WTC11 (cell line): Measurements from ENCODE around the gene NRG2. TPM values are rescaled to one million over a fixed set of nuclear protein-coding genes. Genes with fewer than 3 reads are reported as not detected.

Experiments used
- ATAC-seq: fragments of 200-7000 bp; cut with Tn5 transposase; 2 replicates; pipeline ENCODE4 v1.10.0; 2021; ENCODE audit warnings: mild to moderate bottlenecking, moderate library complexity
- CTCF ChIA-PET: fragments of 300-600 bp; sonication (Branson Sonifier 250); formaldehyde crosslinking; loops from one replicate; lab custom pipeline; 2021; ENCODE audit warnings: antibody characterized with exemption; lab: Charles Lee
- POLR2A ChIA-PET: fragments of 350-600 bp; sonication (Branson Sonifier 250); formaldehyde crosslinking; loops from one replicate; lab custom pipeline; 2021; ENCODE audit warnings: antibody characterized with exemption; lab: Charles Lee
- DNase-seq: peaks from one replicate; pipeline ENCODE4 v3.0.0; 2021; ENCODE audit warnings: low spot score
- H3K27ac Mint-ChIP-seq: 2 replicates; pipeline ENCODE4 v1.8.0; 2021; ENCODE audit warnings: mixed read lengths
- H3K27me3 Mint-ChIP-seq: 2 replicates; pipeline ENCODE4 v1.8.0; 2021; ENCODE audit warnings: low read depth, mild to moderate bottlenecking, moderate library complexity, mixed read lengths
- H3K36me3 Mint-ChIP-seq: 2 replicates; pipeline ENCODE4 v1.8.0; 2021; ENCODE audit warnings: mixed read lengths
- H3K4me1 Mint-ChIP-seq: 2 replicates; pipeline ENCODE4 v1.8.0; 2022; ENCODE audit warnings: mixed read lengths
- H3K4me3 Mint-ChIP-seq: 2 replicates; pipeline ENCODE4 v1.8.0; 2021; ENCODE audit warnings: mild to moderate bottlenecking, moderate library complexity, mixed read lengths
- H3K9me3 Mint-ChIP-seq: 2 replicates; pipeline ENCODE4 v1.8.0; 2021; ENCODE audit warnings: mixed read lengths
- ATF2 ChIP-seq: sonication (generic); formaldehyde crosslinking; IDR thresholded peaks from 2 replicates; pipeline ENCODE4 v1.8.1; 2022; ENCODE audit warnings: low read depth, missing genetic modification reagents, borderline replicate concordance
- CREB1 ChIP-seq: sonication (generic); formaldehyde crosslinking; IDR thresholded peaks from 2 replicates; pipeline ENCODE4 v1.8.0; 2023; ENCODE audit warnings: mild to moderate bottlenecking, missing genetic modification reagents
- CREM ChIP-seq: sonication (generic); formaldehyde crosslinking; IDR thresholded peaks from 2 replicates; pipeline ENCODE4 v1.8.1; 2022; ENCODE audit warnings: mild to moderate bottlenecking, missing genetic modification reagents, moderate library complexity
- E2F4 ChIP-seq: sonication (generic); formaldehyde crosslinking; IDR thresholded peaks from 2 replicates; pipeline ENCODE4 v1.8.1; 2022; ENCODE audit warnings: low read depth, mild to moderate bottlenecking, moderate library complexity, missing genetic modification reagents, borderline replicate concordance
- ERG ChIP-seq: fragments of 250-450 bp; sonication (Bioruptor Pico); IDR thresholded peaks from 2 replicates; pipeline ENCODE4 v1.8.0; 2021; ENCODE audit warnings: mild to moderate bottlenecking
- FOXP1 ChIP-seq: sonication (generic); formaldehyde crosslinking; IDR thresholded peaks from 2 replicates; pipeline ENCODE4 v1.8.0; 2022; ENCODE audit warnings: missing genetic modification reagents, mild to moderate bottlenecking, moderate library complexity, borderline replicate concordance
- GABPB1 ChIP-seq: sonication (generic); formaldehyde crosslinking; IDR thresholded peaks from 2 replicates; pipeline ENCODE4 v1.8.1; 2023; ENCODE audit warnings: mild to moderate bottlenecking, missing genetic modification reagents
- IRF1 ChIP-seq: sonication (generic); formaldehyde crosslinking; IDR thresholded peaks from 2 replicates; pipeline ENCODE4 v1.8.0; 2023; ENCODE audit warnings: missing genetic modification reagents
- MAX ChIP-seq: sonication (generic); formaldehyde crosslinking; IDR thresholded peaks from 2 replicates; pipeline ENCODE4 v1.8.0; 2022; ENCODE audit warnings: mild to moderate bottlenecking, missing genetic modification reagents
- MLX ChIP-seq: sonication (generic); formaldehyde crosslinking; IDR thresholded peaks from 2 replicates; pipeline ENCODE4 v1.8.1; 2023; ENCODE audit warnings: mild to moderate bottlenecking, missing genetic modification reagents, moderate library complexity
- NR2C2 ChIP-seq: sonication (generic); formaldehyde crosslinking; IDR thresholded peaks from 2 replicates; pipeline ENCODE4 v1.8.0; 2022; ENCODE audit warnings: mild to moderate bottlenecking, missing genetic modification reagents
- NR3C1 ChIP-seq: sonication (generic); formaldehyde crosslinking; conservative IDR thresholded peaks from 2 replicates; pipeline ENCODE4 v1.8.1; 2023; ENCODE audit warnings: low read depth, mild to moderate bottlenecking, missing genetic modification reagents
- PRRX2 ChIP-seq: fragments of 250-450 bp; sonication (Bioruptor Pico); IDR thresholded peaks from 2 replicates; pipeline ENCODE4 v1.8.0; 2021; ENCODE audit warnings: mild to moderate bottlenecking
- TCF7 ChIP-seq: sonication (generic); formaldehyde crosslinking; IDR thresholded peaks from 2 replicates; pipeline ENCODE4 v1.8.0; 2022; ENCODE audit warnings: mild to moderate bottlenecking, low read depth, missing genetic modification reagents, moderate library complexity
- TEAD1 ChIP-seq: sonication (generic); formaldehyde crosslinking; IDR thresholded peaks from 2 replicates; pipeline ENCODE4 v1.8.0; 2022; ENCODE audit warnings: mild to moderate bottlenecking, missing genetic modification reagents
- USF1 ChIP-seq: sonication (generic); formaldehyde crosslinking; IDR thresholded peaks from 2 replicates; pipeline ENCODE4 v1.8.0; 2022; ENCODE audit warnings: mild to moderate bottlenecking, missing genetic modification reagents
- ZNF317 ChIP-seq: sonication (generic); formaldehyde crosslinking; IDR thresholded peaks from 2 replicates; pipeline ENCODE4 v1.8.1; 2023; ENCODE audit warnings: low read depth, mild to moderate bottlenecking, moderate library complexity, missing genetic modification reagents, borderline replicate concordance
- ZNF416 ChIP-seq: fragments of 250-450 bp; sonication (Bioruptor Pico); IDR thresholded peaks from 2 replicates; pipeline ENCODE4 v1.9.0; 2021; ENCODE audit warnings: mild to moderate bottlenecking, inconsistent platforms
- ZSCAN18 ChIP-seq: fragments of 250-450 bp; sonication (Bioruptor Pico); IDR thresholded peaks from 2 replicates; pipeline ENCODE4 v2.1.2; 2022; ENCODE audit warnings: mild to moderate bottlenecking, moderate library complexity
- total RNA-seq: library from RNA; stranded (reverse); gene quantifications from 3 replicates; pipeline ENCODE4 v1.2.3, GENCODE V29; 2021

NRG2 gene
- total RNA-seq, 1 experiment from 2014 or later, result 0.44 TPM

- no peak for ATAC-seq
- no peak for DNase-seq
- peaks cover 13% of the 10 kb centered on the region for H3K27me3 Mint-ChIP-seq
- no peak overlapping the region for H3K27ac Mint-ChIP-seq
- ChIA-PET POLR2A (interaction anchor here (0.8 kb wide), 1 partner anchor 64 kb away, joined by 4 read pairs; no protein-coding TSS in a partner anchor), CTCF (interaction anchor here (0.7 to 2.8 kb wide), 6 partner anchors 8 to 114 kb away, joined by 3 to 25 read pairs (median 6); no protein-coding TSS in a partner anchor)
- H3K4me1 Mint-ChIP-seq, result no peaks in the 10 kb centered on the region
- TF ChIP-seq IRF1 (CRISPR knock-in tag) (no peak), USF1 (CRISPR knock-in tag) (no peak), MLX (CRISPR knock-in tag) (no peak), PRRX2 (CRISPR knock-in tag) (no peak), CREM (CRISPR knock-in tag) (no peak), FOXP1 (CRISPR knock-in tag) (no peak), CREB1 (CRISPR knock-in tag) (no peak), GABPB1 (CRISPR knock-in tag) (no peak), NR2C2 (CRISPR knock-in tag) (no peak), ZNF416 (no peak), ZSCAN18 (CRISPR knock-in tag) (no peak), TCF7 (CRISPR knock-in tag) (no peak), NR3C1 (no peak), ERG (CRISPR knock-in tag) (no peak)
- TF ChIP-seq, all 79 proteins: peak for 0
- H3K36me3 Mint-ChIP-seq, result no peaks in the 10 kb centered on the region
- no peak overlapping the region for H3K4me3 Mint-ChIP-seq
- H3K9me3 Mint-ChIP-seq, result no peaks in the 10 kb centered on the region
These were observed 188.1 kb downstream of the NRG2 start for GRCh38 chr5:139854953-139855352.

- DNase-seq, result no peak
- H3K9me3 Mint-ChIP-seq, result no peaks in the 10 kb centered on the region
- H3K27ac Mint-ChIP-seq, result no peak overlapping the region
- no peak overlapping the region for H3K4me3 Mint-ChIP-seq
- H3K4me1 Mint-ChIP-seq, result 0 out of 2 replicates have a peak, but pooled peaks cover 6% of the 10 kb centered on the region
- POLR2A ChIA-PET, result interaction anchor here (0.8 kb wide), 1 partner anchor 64 kb away, joined by 4 read pairs; no protein-coding TSS in a partner anchor
- TF ChIP-seq TCF7 (CRISPR knock-in tag) (no peak), CREM (CRISPR knock-in tag) (no peak), NR2C2 (CRISPR knock-in tag) (no peak), MAX (CRISPR knock-in tag) (no peak), ZNF317 (CRISPR knock-in tag) (no peak), E2F4 (CRISPR knock-in tag) (no peak), TEAD1 (no peak), ATF2 (CRISPR knock-in tag) (no peak)
- TF ChIP-seq, all 79 proteins: peak for 0
- no peaks in the 10 kb centered on the region for H3K36me3 Mint-ChIP-seq
- no peak for ATAC-seq
- CTCF ChIA-PET, result interaction anchor here (1.2 to 12.1 kb wide), 4 partner anchors 19 to 115 kb away, joined by 6 to 155 read pairs (median 16); no protein-coding TSS in a partner anchor
- H3K27me3 Mint-ChIP-seq, result peaks cover 22% of the 10 kb centered on the region
These were observed 189.0 kb downstream of the NRG2 start for GRCh38 chr5:139854029-139854605.
